NCI-H2029 (cell line): ENCODE measurements around the gene IFI35.
"Not testable (repeated sequence)": the region's sequence is repeated elsewhere in the genome, so short reads cannot be mapped to it uniquely, and the experiment has no call there.

ENCODE experiments used
- DNase-seq: peaks from one replicate; lab custom pipeline; 2025; lab: John Stamatoyannopoulos, UW

Gene IFI35

GRCh38 chr17:43024407-43025289 lies 18.1 kb downstream of the IFI35 start, which contains the start of gene RND2:
RND2 (plus strand) TSS chr17:43025231; CDS start chr17:43025348, 117 bp downstream.
- DNase-seq = peak; percentile 77

DNA sequence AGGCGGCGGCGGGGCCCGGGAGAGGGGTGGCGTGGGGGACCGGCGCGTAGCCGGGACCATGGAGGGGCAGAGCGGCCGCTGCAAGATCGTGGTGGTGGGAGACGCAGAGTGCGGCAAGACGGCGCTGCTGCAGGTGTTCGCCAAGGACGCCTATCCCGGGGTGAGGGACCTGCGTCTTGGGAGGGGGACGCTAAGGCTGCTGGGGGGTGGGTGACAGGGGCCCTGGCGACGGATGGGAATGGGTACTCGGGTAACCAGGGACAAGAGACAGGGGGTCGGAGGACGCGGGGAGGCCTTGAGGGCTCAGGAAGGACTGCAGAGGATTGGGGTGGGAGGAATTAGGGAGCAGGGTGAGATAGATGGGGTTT lies 18.7 kb downstream of the IFI35 start:
- DNase-seq = no peak

- no peak for DNase-seq
Observed at GRCh38 chr17:43025766-43026537, 19.4 kb downstream of the IFI35 start.

DNA sequence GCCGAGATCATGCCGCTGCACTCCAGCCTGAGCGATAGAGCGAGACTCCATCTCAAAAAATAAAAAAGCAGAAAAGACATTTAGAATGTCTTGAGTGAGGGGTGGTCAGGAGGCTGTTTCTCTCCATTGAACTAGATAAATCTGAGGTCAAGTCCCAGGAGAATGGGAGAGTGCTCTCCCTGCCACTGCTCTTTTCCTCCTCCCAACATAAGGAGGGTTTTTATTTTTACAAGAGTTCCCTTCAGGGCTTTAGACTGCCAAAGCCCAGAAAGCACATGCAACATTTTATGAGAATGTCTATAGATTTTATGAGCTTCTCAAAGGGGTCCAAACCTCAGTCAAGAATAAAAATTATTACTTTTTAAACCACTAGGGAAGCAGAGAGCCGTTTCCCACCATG lies 20.0 kb downstream of the IFI35 start:
- no peak for DNase-seq

DNA sequence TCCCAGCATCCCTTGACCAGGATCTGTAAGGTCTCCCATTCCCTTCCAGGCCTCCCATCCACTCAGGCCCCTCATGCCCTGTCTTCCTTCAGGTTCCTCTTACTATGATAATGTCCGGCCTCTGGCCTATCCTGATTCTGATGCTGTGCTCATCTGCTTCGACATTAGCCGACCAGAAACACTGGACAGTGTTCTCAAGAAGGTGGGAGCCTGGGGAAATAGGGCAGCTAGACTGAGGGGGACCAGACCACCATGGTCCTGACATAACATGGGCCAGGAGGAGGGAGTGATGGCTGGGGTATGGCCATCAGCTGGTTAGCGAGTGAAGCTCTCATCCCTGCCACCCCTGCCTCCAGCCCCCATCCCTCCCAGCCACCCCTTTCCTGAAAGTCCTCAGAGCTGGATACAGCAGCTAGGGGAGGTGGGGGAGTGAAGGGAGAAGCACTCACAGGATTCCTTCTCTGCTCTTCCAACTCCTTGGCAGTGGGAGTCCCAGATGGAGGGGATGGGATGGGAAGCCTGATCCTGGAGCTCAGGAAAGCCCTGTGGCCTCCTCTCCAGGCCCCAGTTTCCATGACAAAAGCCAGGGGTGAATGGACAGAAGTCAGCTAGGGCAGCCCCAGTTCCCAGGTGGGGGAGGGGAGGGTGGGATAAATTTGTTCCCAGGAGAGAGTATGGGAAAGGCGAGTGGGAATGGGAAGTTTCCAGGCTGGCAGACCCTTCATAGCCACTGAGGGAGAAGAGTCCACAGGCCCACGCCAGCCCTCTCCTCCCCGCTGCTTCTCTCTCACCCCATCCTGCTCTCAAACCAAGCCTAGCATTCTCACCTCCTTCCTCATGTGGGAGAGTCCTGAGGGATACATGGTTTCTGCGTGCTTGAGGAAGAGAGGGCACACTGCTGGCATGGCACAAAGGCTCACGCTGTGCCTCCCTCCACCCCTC lies 20.8 kb downstream of the IFI35 start:
- DNase-seq = no peak

DNA sequence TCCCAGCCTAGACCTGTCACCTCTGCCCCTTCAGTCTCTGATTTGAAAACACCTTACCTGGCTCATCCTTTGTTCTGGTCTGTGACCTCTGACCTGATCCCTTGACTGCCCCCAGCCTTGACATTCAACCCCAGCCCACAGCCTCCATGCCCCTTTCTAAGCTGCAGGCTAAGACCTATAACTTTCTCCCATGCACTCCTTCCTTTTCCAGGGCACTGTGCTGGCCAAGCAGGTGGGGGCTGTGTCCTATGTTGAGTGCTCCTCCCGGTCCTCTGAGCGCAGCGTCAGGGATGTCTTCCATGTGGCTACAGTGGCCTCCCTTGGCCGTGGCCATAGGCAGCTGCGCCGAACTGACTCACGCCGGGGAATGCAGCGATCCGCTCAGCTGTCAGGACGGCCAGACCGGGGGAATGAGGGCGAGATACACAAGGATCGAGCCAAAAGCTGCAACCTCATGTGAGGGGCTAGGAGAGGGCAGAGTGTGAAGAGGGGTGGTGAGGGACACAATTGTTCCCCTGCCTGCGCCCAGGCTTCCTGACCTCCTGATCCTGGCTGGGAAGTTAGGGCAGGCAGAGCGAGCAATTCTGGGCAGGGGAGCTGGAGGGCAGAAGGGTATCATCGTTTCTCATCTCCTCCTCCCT lies 21.8 kb downstream of the IFI35 start:
- no peak for DNase-seq

GRCh38 chr17:43030137-43030767 lies 23.7 kb downstream of the IFI35 start:
- DNase-seq = no peak

- no peak for DNase-seq
Observed at GRCh38 chr17:43031666-43032065, 25.1 kb downstream of the IFI35 start.

- no peak for DNase-seq
Observed at GRCh38 chr17:43033948-43034881, 27.6 kb downstream of the IFI35 start.

DNA sequence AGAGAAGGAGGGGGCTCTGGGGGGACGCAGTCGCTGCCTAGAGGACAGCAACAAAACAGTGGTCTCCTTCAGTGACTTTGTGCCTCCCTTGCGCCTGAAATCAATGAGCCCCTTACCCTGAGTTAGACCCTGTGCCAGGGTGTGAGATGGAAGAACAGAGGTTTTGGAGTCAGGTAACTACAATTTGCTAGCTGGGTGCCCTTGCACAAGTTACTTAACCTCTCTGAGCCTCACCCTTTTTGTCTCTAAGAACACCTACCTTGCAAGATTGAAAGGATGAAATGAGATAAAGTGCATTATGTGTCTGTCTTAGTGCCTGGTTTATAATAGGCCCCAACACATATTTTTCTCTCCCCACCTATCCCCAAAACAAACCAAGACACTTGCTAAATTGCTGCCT lies 28.3 kb downstream of the IFI35 start:
- no peak for DNase-seq

DNA sequence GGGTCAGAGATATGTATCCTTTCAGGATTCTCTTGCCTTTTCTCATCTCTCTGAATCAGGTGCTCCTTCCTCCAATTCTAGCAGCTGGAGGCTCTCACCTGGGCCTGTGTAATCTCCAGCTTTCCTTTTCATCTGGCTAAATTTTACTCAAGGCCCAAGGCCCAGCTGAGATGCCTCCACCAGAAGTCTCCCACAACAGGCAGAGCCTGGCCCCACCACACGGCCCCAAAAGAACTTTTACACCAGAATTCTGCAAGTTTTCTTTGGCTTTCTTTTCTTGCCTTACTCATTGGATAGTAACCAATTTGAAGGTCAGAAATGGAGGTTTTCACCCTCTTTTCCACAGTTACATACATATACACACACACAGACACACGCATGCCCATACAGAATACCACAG lies 33.1 kb downstream of the IFI35 start:
- DNase-seq = no peak

DNA sequence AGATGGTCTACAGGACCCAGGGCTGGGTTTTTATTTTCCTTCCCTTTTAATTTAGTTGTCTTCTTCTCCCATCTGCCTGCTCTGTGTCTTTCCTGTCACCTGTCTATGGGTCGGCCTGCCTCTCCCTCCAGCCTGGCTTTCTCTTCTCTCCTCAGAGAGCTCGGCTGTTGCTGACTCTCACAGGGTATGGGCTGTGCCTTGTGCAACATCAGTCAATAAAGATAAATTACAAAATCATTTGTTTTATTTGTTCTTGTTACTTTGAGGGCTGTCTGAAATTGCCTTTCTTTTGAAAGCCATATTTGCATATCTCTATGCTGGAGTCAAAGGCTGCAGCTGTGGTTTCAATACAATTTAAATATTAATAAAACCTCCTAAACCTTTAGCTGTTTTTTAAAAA lies 34.1 kb downstream of the IFI35 start:
- DNase-seq = no peak

GRCh38 chr17:43042025-43042628 lies 35.5 kb downstream of the IFI35 start:
- DNase-seq = no peak

DNA sequence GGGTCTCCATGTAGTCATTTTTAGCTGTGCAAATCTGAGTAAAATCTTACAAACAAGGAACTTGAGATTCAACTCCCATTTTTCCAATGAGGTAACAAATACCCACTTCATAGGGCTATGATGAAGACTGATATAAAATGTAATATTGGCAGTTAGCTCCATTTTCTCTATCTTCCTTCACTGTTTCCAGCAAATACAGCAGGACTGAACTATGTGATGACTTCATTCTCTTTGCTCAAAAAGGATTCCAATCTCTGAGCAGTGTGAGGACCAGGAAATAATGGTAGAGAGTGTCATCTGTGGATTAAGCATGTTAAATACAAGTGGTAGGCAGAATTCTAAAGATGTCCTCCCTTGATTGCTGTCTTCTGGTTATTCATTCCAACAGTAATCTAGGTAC lies 36.7 kb downstream of the IFI35 start:
- no peak for DNase-seq

GRCh38 chr17:43044024-43044423 lies 37.4 kb downstream of the IFI35 start:
- no peak for DNase-seq

DNA sequence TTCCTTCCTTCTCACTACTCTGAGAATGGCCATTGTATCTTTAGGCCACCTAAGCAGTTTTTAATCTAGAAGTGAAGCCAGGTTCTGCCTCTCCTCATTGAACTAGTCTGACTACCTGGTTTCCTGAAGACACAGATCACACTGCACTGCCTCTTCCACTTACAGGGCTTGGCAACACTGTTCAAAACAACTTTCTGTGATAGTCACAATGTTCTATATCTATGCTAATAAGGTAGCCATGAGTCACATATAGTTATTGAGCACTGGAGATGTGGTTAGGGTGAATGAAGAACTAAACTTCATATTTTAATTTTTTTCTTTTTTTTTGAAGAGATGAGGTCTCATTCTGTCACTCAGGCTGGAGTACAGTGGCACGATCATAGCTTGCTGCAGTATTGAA lies 45.4 kb downstream of the IFI35 start:
- no peak for DNase-seq

DNA sequence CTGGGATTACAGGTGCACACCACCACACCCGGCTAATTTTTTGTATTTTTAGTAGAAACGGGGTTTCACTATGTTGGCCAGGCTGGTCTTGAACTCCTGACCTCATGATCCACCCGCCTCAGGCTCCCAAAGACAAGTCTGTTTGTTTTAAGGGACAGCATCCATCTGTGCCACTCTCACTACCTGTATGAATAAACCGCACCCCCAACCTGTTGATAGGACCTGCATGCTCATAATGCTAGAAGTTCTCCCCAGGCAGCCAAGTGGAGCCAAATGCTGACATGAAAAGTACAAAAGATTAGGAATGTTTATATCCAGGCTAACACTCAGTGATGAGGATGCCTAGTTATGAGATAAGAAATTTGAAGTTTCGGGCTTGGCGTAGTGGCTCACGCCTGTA lies 46.4 kb downstream of the IFI35 start:
- not testable (repeated sequence) for DNase-seq

DNA sequence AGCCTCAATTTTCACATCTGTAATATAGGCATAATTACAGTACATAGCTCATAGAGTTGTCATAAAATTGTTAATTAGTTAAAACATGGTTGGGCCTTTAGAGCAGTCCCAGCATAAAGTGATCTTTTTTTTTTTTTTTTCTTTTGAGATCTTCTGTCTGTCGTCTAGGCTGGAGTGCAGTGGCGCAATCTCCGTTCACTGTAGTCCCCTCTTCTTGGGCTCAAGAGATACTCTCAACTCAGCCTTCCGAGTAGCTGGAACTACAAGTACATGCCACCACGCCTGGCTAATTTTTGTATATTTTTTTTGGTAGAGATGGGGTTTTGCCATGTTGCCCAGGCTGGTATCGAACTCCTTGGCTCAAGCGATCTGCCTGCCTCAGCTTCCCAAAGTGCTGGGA lies 49.5 kb downstream of the IFI35 start:
- no peak for DNase-seq

DNA sequence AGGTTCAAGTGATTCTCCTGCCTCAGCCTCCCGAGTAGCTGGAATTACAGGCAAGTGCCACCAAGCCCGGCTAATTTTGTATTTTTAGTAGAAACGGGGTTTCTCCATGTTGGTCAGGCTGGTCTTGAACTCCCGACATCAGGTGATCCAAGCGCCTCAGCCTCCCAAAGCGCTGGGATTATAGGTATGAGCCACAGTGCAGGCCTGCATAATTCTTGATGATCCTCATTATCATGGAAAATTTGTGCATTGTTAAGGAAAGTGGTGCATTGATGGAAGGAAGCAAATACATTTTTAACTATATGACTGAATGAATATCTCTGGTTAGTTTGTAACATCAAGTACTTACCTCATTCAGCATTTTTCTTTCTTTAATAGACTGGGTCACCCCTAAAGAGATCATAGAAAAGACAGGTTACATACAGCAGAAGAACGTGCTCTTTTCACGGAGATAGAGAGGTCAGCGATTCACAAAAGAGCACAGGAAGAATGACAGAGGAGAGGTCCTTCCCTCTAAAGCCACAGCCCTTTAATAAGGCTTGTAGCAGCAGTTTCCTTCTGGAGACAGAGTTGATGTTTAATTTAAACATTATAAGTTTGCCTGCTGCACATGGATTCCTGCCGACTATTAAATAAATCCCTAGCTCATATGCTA lies 56.5 kb downstream of the IFI35 start:
- DNase-seq = no peak
